Neural cell (in vitro differentiated cells): ENCODE data around the gene CAMK2G. TPM values are rescaled to one million over a fixed set of nuclear protein-coding genes. Genes with fewer than 3 reads are reported as not detected.

Source experiments
- H2AFZ ChIP-seq: fragments of 200-600, 300-800 bp; sonication (generic), shearing (Covaris generic); 2 replicates; pipeline ENCODE4 v1.6.0; 2014; ENCODE audit warnings: low read depth, mild to moderate bottlenecking, antibody characterized with exemption, low read length, moderate library complexity
- H3F3A ChIP-seq: fragments of 200-600 bp; shearing (Covaris generic); 2 replicates; pipeline ENCODE4 v1.6.1; 2016; ENCODE audit warnings: mild to moderate bottlenecking, moderate library complexity, mixed read lengths, antibody characterized with exemption, low read length; ENCODE audit not compliant: insufficient read depth, poor library complexity, severe bottlenecking
- H3K27ac ChIP-seq: fragments of 200-600, 300-800 bp; sonication (generic), shearing (Covaris generic); 2 replicates; pipeline ENCODE4 v1.5.1; 2014; ENCODE audit warnings: mild to moderate bottlenecking, low read length, moderate library complexity
- H3K27me3 ChIP-seq: fragments of 300-800, 200-600 bp; sonication (generic), shearing (Covaris generic); 2 replicates; pipeline ENCODE4 v1.6.0; 2014; ENCODE audit warnings: mild to moderate bottlenecking, low read depth, low read length, moderate library complexity; ENCODE audit not compliant: insufficient read depth
- H3K36me3 ChIP-seq: fragments of 300-800, 200-600 bp; sonication (generic), shearing (Covaris generic); 2 replicates; pipeline ENCODE4 v1.5.1; 2014; ENCODE audit warnings: mild to moderate bottlenecking, antibody characterized with exemption, low read length, moderate library complexity; ENCODE audit not compliant: insufficient read depth
- H3K4me2 ChIP-seq: fragments of 300-800, 200-600 bp; sonication (generic), shearing (Covaris generic); 2 replicates; pipeline ENCODE4 v1.6.0; 2014; ENCODE audit warnings: mild to moderate bottlenecking, low read length
- H3K4me3 ChIP-seq: fragments of 300-800, 200-600 bp; sonication (generic), shearing (Covaris generic); 2 replicates; pipeline ENCODE4 v1.5.1; 2014; ENCODE audit warnings: mild to moderate bottlenecking, low read length, moderate library complexity
- H3K79me2 ChIP-seq: fragments of 200-600 bp; shearing (Covaris generic); replicated peaks from 2 replicates; pipeline ENCODE4 v1.6.0; 2014; ENCODE audit warnings: mild to moderate bottlenecking, low read length, moderate library complexity; ENCODE audit not compliant: insufficient read depth
- H3K9ac ChIP-seq: fragments of 300-800, 200-600 bp; sonication (generic), shearing (Covaris generic); 2 replicates; pipeline ENCODE4 v1.6.1; 2016; ENCODE audit warnings: mild to moderate bottlenecking, low read length, mixed read lengths
- H3K9me2 ChIP-seq: fragments of 200-600 bp; shearing (Covaris generic); 2 replicates; pipeline ENCODE4 v1.6.1; 2016; ENCODE audit warnings: mild to moderate bottlenecking, low read length, mixed read lengths; ENCODE audit not compliant: insufficient read depth
- H3K9me3 ChIP-seq: fragments of 200-600, 300-800 bp; sonication (generic), shearing (Covaris generic); 2 replicates; pipeline ENCODE4 v1.6.1; 2016; ENCODE audit warnings: mild to moderate bottlenecking, mixed run types, low read length, moderate library complexity, mixed read lengths
- H4K20me1 ChIP-seq: fragments of 200-600 bp; shearing (Covaris generic); 2 replicates; pipeline ENCODE4 v1.6.1; 2016; ENCODE audit warnings: mild to moderate bottlenecking, mixed run types; ENCODE audit not compliant: insufficient read depth
- CTCF ChIP-seq: fragments of 450-650 bp; IDR thresholded peaks from 2 replicates; pipeline ENCODE4 v1.5.1; 2014; ENCODE audit warnings: antibody characterized with exemption, mild to moderate bottlenecking, moderate library complexity; ENCODE audit not compliant: poor library complexity, severe bottlenecking
- EP300 ChIP-seq: fragments of 450-650 bp; conservative IDR thresholded peaks from 2 replicates; pipeline ENCODE4 v1.6.1; 2014; ENCODE audit warnings: antibody characterized with exemption, mild to moderate bottlenecking, moderate library complexity; ENCODE audit not compliant: poor library complexity, severe bottlenecking
- EZH2 ChIP-seq: fragments of 200-600, 300-800 bp; shearing (Covaris generic), sonication (generic); IDR thresholded peaks from 2 replicates; pipeline ENCODE4 v1.6.1; 2014; ENCODE audit warnings: antibody characterized with exemption, low read length, borderline replicate concordance, mild to moderate bottlenecking; ENCODE audit not compliant: insufficient read depth, poor library complexity, severe bottlenecking
- MXI1 ChIP-seq: fragments of 450-650 bp; conservative IDR thresholded peaks from 2 replicates; pipeline ENCODE4 v1.6.1; 2014; ENCODE audit warnings: antibody characterized with exemption, mild to moderate bottlenecking; ENCODE audit not compliant: poor library complexity, severe bottlenecking
- POLR2AphosphoS5 ChIP-seq: IDR thresholded peaks from 2 replicates; pipeline ENCODE4 v1.6.1; 2012
- RAD21 ChIP-seq: fragments of 450-650 bp; conservative IDR thresholded peaks from 2 replicates; pipeline ENCODE4 v1.6.1; 2014; ENCODE audit warnings: antibody characterized with exemption, mild to moderate bottlenecking, moderate library complexity
- SMC3 ChIP-seq: fragments of 450-650 bp; conservative IDR thresholded peaks from 2 replicates; pipeline ENCODE4 v1.6.1; 2014; ENCODE audit warnings: antibody characterized with exemption, mild to moderate bottlenecking, moderate library complexity; ENCODE audit not compliant: poor library complexity
- TAF1 ChIP-seq: IDR thresholded peaks from 2 replicates; pipeline ENCODE4 v1.6.1; 2012; ENCODE audit warnings: low read depth
- polyA plus RNA-seq: library from polyadenylated mRNA; depleted of rRNA; stranded (reverse); fragments of >200 nt; gene quantifications from 2 replicates; pipeline ENCODE4 v1.2.3, GENCODE V29; 2014
- TF ChIP-seq, protein P1 (sequence below): IDR thresholded peaks from 2 replicates; pipeline ENCODE4 v1.6.1; 2012; ENCODE audit warnings: borderline replicate concordance

The CAMK2G gene
- polyA plus RNA-seq, 1 donor from 2014 or later: 55.4 TPM

DNA sequence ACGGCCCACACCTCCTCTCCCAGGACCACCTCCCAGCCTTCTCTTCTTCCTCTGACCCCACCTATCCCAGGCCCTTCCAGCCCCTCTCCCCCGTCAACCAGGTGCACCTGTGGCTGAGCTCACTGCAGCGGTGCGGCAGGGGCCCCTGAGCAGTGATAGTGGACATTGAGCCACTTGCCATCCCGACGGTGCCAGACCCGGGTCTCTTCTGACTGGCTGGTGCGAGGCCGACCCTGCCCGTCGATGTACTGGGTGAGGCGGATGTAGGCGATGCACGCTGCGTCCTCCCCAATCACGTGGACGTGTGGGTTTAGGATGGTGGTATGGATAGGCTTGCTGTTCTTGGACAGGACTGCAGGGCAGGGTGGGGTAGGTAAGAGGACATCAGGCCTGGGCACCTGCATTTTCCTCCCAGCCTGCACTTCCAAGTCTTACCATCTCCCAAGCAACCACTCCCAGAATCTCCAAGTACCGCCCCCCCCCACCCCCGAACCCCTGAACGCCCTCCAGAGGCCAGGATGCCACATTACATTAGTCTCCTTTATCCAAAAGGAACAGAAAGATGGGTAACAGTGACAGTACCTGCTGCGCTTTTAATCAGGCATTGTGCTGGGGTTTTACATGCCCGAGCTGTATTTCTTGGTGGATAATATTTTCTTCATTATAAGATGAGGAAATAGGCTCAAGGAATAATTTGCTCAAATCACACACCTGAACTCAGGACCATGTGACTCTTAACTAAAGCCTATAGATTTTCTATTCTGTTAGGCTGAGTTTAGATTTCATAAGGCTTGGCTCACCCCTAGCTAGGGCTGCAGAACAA lies 59.2 kb downstream of the CAMK2G start:
- Histone ChIP-seq H3K36me3 (no peaks in the 10 kb centered on the region), H3F3A (no peaks in the 10 kb centered on the region), H3K4me3 (no peak overlapping the region), H3K4me2 (no peak overlapping the region), H3K9me3 (no peaks in the 10 kb centered on the region), H3K9ac (no peak overlapping the region), H4K20me1 (no peaks in the 10 kb centered on the region), H3K9me2 (no peaks in the 10 kb centered on the region), H3K27ac (no peak overlapping the region), H2AFZ (no peak overlapping the region), H3K27me3 (no peaks in the 10 kb centered on the region), H3K79me2 (peaks cover 7% of the 10 kb centered on the region)
- TF ChIP-seq EZH2 (no peak), POLR2AphosphoS5 (no peak), RAD21 (no peak), SMC3 (no peak), CTCF (no peak), MXI1 (no peak), EP300 (no peak), TAF1 (no peak)
- TF ChIP-seq, protein P1, sequence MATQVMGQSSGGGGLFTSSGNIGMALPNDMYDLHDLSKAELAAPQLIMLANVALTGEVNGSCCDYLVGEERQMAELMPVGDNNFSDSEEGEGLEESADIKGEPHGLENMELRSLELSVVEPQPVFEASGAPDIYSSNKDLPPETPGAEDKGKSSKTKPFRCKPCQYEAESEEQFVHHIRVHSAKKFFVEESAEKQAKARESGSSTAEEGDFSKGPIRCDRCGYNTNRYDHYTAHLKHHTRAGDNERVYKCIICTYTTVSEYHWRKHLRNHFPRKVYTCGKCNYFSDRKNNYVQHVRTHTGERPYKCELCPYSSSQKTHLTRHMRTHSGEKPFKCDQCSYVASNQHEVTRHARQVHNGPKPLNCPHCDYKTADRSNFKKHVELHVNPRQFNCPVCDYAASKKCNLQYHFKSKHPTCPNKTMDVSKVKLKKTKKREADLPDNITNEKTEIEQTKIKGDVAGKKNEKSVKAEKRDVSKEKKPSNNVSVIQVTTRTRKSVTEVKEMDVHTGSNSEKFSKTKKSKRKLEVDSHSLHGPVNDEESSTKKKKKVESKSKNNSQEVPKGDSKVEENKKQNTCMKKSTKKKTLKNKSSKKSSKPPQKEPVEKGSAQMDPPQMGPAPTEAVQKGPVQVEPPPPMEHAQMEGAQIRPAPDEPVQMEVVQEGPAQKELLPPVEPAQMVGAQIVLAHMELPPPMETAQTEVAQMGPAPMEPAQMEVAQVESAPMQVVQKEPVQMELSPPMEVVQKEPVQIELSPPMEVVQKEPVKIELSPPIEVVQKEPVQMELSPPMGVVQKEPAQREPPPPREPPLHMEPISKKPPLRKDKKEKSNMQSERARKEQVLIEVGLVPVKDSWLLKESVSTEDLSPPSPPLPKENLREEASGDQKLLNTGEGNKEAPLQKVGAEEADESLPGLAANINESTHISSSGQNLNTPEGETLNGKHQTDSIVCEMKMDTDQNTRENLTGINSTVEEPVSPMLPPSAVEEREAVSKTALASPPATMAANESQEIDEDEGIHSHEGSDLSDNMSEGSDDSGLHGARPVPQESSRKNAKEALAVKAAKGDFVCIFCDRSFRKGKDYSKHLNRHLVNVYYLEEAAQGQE: no peak

- Histone ChIP-seq H3K36me3 (no peaks in the 10 kb centered on the region), H3K9ac (no peak overlapping the region), H3K27me3 (no peaks in the 10 kb centered on the region), H3K79me2 (peaks cover 7% of the 10 kb centered on the region), H2AFZ (no peak overlapping the region), H4K20me1 (no peaks in the 10 kb centered on the region), H3K27ac (no peak overlapping the region), H3K4me3 (no peak overlapping the region), H3F3A (no peaks in the 10 kb centered on the region), H3K9me3 (no peaks in the 10 kb centered on the region), H3K9me2 (no peaks in the 10 kb centered on the region), H3K4me2 (no peak overlapping the region)
- TF ChIP-seq RAD21 (no peak), EZH2 (no peak), POLR2AphosphoS5 (no peak), SMC3 (no peak), TAF1 (no peak), CTCF (no peak), MXI1 (no peak), EP300 (no peak)
- TF ChIP-seq, protein P1: no peak
Measured at GRCh38 chr10:73814276-73814895, 60.0 kb downstream of the CAMK2G start.
